NCI-H1048 (cell line): Measurements from ENCODE around the gene TMEFF2.

ENCODE experiments used
- DNase-seq: peaks from one replicate; lab custom pipeline; 2025; lab: John Stamatoyannopoulos, UW

TMEFF2 gene

DNA sequence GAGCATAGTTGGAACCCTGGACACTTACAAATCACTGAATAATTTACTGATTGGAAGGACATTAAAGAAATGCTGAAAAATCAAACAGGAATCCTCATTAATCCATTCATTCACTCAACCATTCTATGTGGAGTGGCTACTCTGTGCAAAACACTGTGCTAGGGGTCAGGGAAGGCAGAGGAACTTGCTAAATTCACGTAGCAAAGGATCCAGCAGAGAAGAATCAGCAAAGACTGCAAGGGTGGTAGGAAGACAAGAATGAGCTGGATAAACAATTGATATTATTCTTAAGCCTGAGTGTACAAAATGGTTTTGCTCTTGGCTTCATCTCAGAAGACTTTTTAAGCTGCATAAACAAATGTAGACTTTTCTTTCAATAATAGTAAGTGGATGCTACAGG lies 183.5 kb downstream of the TMEFF2 start:
- DNase-seq = no peak

- DNase-seq = no peak
These were observed 184.7 kb downstream of the TMEFF2 start for GRCh38 chr2:192010073-192010472.

DNA sequence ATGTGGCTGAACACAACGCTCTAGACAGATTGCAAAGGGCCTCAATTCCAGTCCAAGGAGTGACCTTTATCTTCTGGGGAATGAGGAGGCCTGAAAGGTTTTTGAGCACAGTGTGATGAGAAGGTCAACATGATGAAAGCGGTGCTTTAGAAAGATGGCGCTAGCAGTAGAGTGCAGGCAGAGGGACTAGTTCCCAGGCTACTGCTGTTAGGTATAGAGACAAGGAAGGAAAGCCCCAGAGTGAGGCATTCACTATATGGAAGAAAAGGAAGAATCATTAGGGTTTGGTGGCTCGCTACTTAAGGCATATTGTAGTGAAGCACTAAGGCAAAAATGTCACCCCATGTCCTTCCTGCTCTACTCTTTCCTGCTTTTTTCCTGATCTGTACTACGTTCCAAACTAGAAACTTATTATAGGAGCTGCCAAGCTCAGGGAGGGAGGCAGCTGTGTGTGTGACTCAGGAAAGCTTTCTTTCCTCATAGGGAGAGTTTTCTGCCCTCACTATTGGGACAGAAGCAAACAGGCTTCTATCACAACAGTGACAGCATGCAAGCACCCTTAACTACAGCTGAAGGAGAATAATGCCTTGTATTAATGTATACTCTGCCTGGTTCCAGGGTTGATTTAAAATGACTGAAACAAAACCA lies 187.0 kb downstream of the TMEFF2 start:
- DNase-seq = no peak

- DNase-seq = no peak
These were observed 189.5 kb downstream of the TMEFF2 start for GRCh38 chr2:192005211-192005610.

- no peak for DNase-seq
These were observed 190.4 kb downstream of the TMEFF2 start for GRCh38 chr2:192004188-192004963.

DNA sequence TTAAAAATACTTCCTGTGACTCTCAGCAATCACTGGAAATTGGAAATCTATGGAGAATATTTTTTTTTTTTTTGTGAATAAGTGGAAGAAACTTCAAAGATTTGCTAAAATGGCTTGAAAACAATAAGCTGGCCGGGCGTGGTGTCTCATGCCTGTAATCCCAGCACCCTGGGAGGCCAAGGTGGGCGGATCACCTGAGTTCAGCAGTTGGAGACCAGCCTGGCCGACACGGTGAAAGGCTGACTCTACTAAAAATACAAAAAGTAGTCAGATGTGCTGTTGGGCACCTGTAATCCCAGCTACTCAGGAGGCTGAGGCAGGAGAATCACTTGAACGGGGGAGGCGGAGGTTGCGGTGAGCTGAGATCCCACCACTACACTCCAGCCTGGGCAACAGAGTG lies 192.3 kb downstream of the TMEFF2 start:
- no peak for DNase-seq

DNA sequence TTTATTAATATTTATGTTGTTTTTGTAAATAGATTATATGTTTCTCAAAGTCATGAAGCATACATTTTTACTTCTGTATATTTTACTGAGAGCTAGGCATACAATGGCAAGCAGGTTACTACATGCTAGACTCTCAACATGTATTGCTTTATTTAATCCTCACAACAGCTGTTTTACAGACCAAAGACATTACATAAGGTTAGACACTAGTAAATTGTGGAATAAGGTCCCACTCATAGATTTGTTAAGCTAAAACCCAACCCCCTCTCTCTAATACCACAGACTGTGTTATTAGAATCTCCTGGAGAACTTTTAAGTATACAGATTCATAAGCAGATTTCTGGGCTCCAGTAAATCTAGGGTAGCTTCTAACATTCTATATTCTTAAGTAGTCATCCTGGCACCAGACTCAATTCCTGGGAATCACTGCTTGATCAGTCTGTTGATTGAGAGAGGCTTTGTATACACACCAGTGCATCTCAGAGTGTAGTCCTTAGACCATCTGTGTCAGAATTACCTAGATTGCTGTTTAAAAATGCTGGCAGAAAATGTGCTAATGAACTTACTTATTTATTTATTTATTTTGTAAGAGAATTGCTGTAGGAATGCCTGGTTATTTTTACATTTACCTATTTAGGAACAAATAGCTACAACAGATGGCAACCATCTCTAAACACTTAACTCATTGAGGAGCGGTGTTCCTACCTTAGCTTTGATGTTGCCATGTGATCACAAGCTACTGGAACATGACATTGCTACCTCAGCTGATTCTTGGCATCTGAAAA lies 194.3 kb downstream of the TMEFF2 start:
- no peak for DNase-seq

DNA sequence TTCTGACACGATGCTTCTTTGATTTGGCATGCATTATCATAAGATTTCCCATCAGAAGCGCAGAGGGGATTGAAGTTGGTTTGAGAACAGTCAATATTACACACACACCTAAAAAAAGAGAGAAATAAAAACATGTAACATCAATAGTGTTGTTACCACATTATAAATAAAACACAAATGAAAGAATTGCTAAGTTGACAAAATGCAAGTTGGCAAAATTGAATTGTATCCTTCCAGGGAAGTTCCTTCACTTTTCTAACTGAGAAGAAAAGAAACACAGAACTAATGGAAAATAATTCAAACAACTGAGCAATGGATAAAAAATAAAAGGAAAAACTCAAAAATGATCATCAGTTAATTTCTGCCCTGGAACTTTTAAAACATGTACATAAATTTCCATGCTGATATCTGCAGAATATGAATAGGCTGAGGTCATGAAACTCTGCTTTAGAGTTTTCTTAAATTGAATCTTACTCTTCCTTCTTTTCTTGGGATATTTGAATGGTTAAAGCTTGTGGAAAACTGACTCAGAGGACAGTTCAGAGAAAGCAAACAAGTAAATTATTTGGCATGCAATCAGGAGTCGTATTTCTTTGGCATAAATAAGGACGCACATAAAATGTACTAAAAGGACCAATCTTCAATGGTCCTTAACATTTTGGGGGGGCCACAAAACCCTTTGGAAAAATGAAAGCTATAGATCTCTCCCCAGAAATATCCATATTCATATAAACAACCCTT lies 195.5 kb downstream of the TMEFF2 start:
- DNase-seq = no peak

GRCh38 chr2:191995285-191995684 lies 199.4 kb downstream of the TMEFF2 start:
- DNase-seq = no peak

DNA sequence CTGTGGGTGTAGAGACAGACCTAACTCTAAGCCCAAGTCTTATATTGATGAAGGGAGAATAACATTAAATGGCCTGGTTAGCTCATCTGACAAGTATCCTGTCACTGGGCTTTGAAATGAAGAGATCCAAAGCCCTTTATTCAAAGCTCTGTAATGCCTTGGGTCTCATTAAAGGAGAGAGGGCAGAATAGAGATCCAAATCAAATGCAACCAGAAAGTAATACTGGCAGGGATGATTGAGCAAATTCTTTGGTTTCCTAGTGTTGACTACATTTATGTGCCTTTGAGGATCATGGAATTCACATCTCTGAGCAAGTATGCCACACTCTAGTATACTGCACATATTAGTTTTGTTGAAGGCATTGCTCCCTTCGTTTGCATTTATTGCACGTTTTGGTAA lies 200.0 kb downstream of the TMEFF2 start:
- no peak for DNase-seq

GRCh38 chr2:191991442-191991841 lies 203.3 kb downstream of the TMEFF2 start:
- DNase-seq = no peak

- no peak for DNase-seq
These were observed 209.0 kb downstream of the TMEFF2 start for GRCh38 chr2:191985740-191986139.

DNA sequence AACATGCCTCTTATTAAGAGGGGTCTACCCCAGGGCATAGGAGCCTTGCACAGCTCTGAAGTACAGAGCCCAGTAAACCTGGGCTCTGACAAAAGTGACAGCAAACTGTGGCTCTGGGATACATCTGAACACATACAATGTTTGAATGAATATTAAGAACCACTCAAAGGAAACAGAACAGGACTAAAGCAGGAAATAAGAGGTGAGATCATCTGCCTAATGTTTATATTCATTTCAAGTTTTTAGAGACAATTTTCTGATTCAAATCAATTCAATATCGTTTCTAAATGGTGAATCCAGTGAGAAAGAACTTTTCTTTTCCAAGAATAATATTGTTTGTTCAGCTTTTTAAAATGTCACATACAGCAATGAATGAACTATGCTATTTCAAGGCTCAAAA lies 211.1 kb downstream of the TMEFF2 start:
- no peak for DNase-seq

GRCh38 chr2:191983186-191983585 lies 211.5 kb downstream of the TMEFF2 start:
- no peak for DNase-seq

DNA sequence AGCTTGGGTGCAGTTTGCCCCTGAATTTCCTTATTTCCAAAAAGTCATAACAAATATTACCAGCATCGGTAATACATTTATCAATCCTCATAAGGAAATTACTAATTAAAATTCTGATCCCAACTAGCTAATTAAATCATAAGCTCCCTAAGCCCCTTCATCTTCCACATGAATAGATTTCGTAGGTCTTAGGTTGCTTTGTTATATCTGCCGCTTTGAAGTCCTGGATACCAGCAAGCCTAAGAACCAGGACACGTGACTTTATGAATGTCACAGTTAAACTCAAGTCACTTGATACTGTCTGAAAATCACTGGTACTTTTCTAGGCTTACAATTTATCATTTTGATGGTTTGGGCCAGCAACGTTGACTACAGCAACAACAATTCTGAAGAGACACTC lies 213.0 kb downstream of the TMEFF2 start:
- no peak for DNase-seq

DNA sequence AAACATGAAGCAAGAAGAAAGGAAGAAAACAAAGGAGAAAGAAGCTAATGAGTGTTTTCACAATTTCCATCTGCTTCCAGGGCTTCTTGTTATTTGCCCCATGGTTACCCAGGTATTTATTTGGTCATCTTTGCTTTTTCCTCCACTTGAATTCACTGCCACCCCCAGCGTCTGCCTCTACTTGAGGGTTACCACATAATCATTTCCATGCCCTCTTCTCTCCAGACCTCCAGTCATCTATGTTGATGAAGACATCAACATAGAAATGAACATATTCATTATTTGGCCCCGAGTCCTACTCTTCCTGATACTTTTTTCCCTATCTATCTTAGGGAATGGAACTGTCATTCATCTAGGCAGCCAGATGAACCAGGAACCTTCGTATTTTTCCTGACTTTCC lies 214.2 kb downstream of the TMEFF2 start:
- DNase-seq = no peak

DNA sequence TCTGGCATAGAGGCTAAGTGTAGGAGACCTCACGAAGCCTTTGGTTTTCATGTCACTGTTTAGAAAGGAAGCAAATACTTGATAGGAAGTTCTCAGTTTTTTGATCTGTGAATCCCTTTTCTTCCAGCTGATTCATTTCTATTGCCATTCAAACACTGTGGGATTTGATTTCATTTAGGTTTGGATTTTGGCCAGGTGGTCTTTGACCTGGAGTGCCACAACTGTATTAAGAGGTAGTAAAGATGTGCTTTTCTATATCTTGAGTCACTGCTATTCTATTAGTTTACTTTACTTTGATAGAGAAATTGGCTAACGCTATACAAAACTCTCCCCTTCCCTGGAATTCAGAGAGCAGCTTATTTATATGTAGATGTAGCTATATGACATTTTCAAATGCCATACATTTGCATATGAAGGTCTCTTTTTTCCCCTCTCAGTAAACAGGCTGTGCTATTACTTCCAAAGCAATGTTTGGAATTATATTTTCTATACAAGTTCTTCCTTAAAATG lies 215.5 kb downstream of the TMEFF2 start:
- DNase-seq = no peak

- no peak for DNase-seq
These were observed 217.0 kb downstream of the TMEFF2 start for GRCh38 chr2:191977754-191978153.

GRCh38 chr2:191976436-191976835 lies 218.3 kb downstream of the TMEFF2 start:
- no peak for DNase-seq

- no peak for DNase-seq
These were observed 220.1 kb downstream of the TMEFF2 start for GRCh38 chr2:191974676-191975075.

DNA sequence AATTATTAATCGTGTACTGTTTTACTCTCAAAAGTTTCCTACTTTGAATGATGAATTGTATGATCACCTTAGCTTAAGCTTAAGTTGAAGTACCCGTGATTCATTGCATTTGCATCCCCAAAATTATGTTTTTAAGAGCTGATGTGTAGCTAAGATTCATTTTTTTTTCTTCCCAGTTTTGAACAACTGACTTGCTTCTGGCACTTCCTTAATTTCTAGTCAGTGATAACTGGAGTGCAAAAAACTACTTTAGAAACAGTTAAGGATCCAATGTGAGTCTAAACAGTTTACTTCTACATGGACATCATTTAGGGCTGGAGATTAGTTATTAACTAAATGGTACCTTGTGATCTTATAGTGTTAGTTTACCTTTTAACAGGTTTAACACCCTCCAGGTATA lies 223.9 kb downstream of the TMEFF2 start:
- no peak for DNase-seq

GRCh38 chr2:191968120-191968519 lies 226.6 kb downstream of the TMEFF2 start:
- DNase-seq = no peak
